Natural killer cell (primary cell): ENCODE measurements around the gene NUP62CL. TPM values are rescaled to one million over a fixed set of nuclear protein-coding genes. Genes with fewer than 3 reads are reported as not detected.
A peak's percentile ranks its signal among the peaks of the same experiment; 100 is the strongest.

Experiments
- ATAC-seq, 3 donors: fragments of 150-1000 bp in 2 of 3; fragments of 200-7000 bp in 1 of 3; cut with Tn5 transposase; 1 replicate in 1 of 3; 2 replicates in 2 of 3; pipeline ENCODE4 v1.10.0; 2021; ENCODE audit warnings: mild to moderate bottlenecking in 2 of 3, moderate library complexity in 2 of 3
- DNase-seq, 2 donors: peaks; one replicate each; pipeline versions ENCODE4 v3.0.0 to v3.0.0-alpha.2; 2013 to 2021; ENCODE audit warnings: mixed read lengths in 1 of 2
- H3K27ac ChIP-seq: one replicate; pipeline ENCODE4 v1.5.1; 2013; ENCODE audit warnings: mild to moderate bottlenecking, low read length
- H3K27me3 ChIP-seq: one replicate; pipeline ENCODE4 v1.6.1; 2013; ENCODE audit warnings: low read length; ENCODE audit not compliant: control insufficient read depth, insufficient read depth
- H3K36me3 ChIP-seq: one replicate; pipeline ENCODE4 v1.6.1; 2013; ENCODE audit warnings: low read length; ENCODE audit not compliant: control insufficient read depth, insufficient read depth
- H3K4me1 ChIP-seq: one replicate; pipeline ENCODE4 v1.6.1; 2013; ENCODE audit warnings: low read length; ENCODE audit not compliant: control insufficient read depth, insufficient read depth
- H3K4me3 ChIP-seq: one replicate; pipeline ENCODE4 v1.5.1; 2013; ENCODE audit warnings: low read length
- H3K9me3 ChIP-seq: one replicate; pipeline ENCODE4 v1.6.1; 2013; ENCODE audit warnings: low read length; ENCODE audit not compliant: control insufficient read depth, insufficient read depth
- H3K27ac Mint-ChIP-seq, 2 donors: one replicate each; pipeline ENCODE4 v1.8.0; 2022; ENCODE audit warnings: mild to moderate bottlenecking in 2 of 2, mixed read lengths in 2 of 2, moderate library complexity in 1 of 2
- H3K27me3 Mint-ChIP-seq, 2 donors: one replicate each; pipeline ENCODE4 v1.8.0; 2022; ENCODE audit warnings: low read depth in 2 of 2, mixed read lengths in 2 of 2
- H3K36me3 Mint-ChIP-seq: one replicate; pipeline ENCODE4 v1.8.0; 2022; ENCODE audit warnings: mixed read lengths
- H3K4me1 Mint-ChIP-seq, 2 donors: one replicate each; pipeline ENCODE4 v1.8.0; 2022; ENCODE audit warnings: mixed read lengths in 2 of 2
- H3K4me3 Mint-ChIP-seq: one replicate; pipeline ENCODE4 v1.8.0; 2022; ENCODE audit warnings: mild to moderate bottlenecking, moderate library complexity, mixed read lengths
- H3K9me3 Mint-ChIP-seq, 2 donors: one replicate each; pipeline ENCODE4 v1.8.0; 2022; ENCODE audit warnings: mixed read lengths in 2 of 2
- CTCF ChIP-seq: fragments of 200-600 bp; IDR thresholded peaks from one replicate; pipeline ENCODE4 v1.8.0; 2022; ENCODE audit warnings: antibody characterized with exemption
- WGBS: methylation state at CpG from one replicate; pipeline ENCODE4 v1.1.7; 2013; ENCODE audit warnings: missing lambda C conversion rate; ENCODE audit not compliant: insufficient coverage; 5-methylcytosine and 5-hydroxymethylcytosine counted together
- intact Hi-C: fragments of 100-400 bp; cut with micrococcal nuclease; formaldehyde crosslinking; loops from one replicate; pipeline ENCODE4 v1.14.2; 2022
- total RNA-seq, 4 donors: library from RNA; stranded (reverse); fragments of 120-200 nt in 1 of 4; gene quantifications; one replicate each; pipeline versions ENCODE4 v1.2.3 to v1.2.4, GENCODE V29; 2013 to 2022

Gene NUP62CL
- total RNA-seq, 3 donors from 2014 or later (not counting 1 experiment from before 2014, with no cell fraction given): 0.82 to 3.1 (median 1.2) TPM

DNA sequence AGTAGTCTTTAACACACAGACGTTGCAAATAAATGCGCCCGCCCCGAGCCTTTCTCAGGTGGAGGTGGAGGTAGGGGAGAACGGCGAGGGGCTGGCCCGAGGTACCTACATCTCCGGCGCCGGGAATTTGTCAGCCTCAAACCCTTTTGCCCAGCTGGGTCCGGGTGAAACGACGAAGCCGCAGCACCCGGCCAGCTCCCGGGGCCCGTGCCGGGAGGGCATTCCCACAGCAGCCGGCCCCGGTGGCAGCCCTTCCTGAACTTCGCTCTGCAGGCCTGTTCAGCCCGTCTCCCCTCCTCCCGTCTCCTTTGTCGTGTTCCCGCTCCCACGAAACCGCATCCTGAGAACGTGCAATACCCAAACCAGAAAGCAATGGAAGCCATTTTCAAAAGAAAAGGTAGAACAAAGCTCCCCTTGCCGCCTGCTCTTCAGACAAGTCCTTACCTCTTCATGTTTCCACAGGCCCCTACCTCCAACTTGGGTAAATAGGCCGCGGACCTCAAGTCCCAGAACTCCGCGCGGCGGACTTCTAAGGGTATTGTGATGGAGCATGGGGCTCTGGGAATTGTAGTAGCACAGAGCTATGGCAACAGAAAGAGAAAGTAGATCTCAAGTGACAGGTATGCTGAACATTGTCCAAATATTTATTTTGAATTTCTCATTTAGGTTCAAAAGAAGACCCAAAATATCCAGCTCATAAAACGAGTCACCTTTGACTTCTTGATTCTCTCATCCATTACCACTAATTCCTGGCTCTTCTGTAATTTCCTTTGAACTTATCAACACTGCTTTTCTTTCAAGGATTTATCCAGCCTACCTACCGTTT is 87.7 kb downstream of the NUP62CL start, which contains the start of gene RBM41:
Gene RBM41, minus strand, starts transcription at position 501 of the 826 bp plus-strand sequence. Its CDS starts 49 bp downstream, at position 452.
- WGBS: under 1% methylated on average over 31 of the region's 37 CpGs
- Histone ChIP-seq H3K27ac (peak within 1 kb of the TSS; percentile 72), H3K9me3 (no peaks in the 10 kb centered on the region), H3K27me3 (no peaks in the 10 kb centered on the region), H3K36me3 (peaks cover 25% of the 10 kb centered on the region), H3K4me1 (no peaks in the 10 kb centered on the region), H3K4me3 (peak within 1 kb of the TSS; percentile 54)
- intact Hi-C loops: loop anchor here (5.0 kb wide), 1 partner anchor 49 kb away; no protein-coding TSS in a partner anchor
- Mint-ChIP-seq H3K4me1 (peaks cover 8 to 38% of the 10 kb centered on the region in 2 donors), H3K4me3 (peak within 1 kb of the TSS; percentile 93), H3K9me3 (no peaks in the 10 kb centered on the region), H3K27ac (peak within 1 kb of the TSS; percentile 71 to 90), H3K27me3 (peaks cover 0 to 9% of the 10 kb centered on the region in 2 donors), H3K36me3 (peaks cover 6% of the 10 kb centered on the region)
- peak; percentile 98 to 99 (median 99) for ATAC-seq
- DNase-seq: peak; percentile 45 to 85
- no peak for TF ChIP-seq CTCF

DNA sequence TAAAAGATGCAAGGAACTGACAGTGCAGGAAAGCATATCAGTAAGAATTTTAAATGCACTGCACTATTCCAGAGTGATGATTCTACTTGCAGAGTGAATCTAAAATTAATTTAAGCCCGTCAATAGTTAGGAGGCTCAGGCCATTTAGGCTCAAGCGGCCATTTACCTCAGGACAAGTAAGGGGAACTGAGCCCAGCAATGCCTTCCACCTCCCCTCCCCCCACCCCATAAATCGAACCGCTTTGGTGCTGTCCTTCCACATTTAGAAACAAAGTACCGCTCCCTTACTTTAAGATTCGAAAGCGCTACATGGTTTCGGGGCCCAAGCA is 88.3 kb downstream of the NUP62CL start:
- peak overlapping the region; percentile 54 for H3K4me3 ChIP-seq
- peaks cover 27% of the 10 kb centered on the region for H3K36me3 ChIP-seq
- no peaks in the 10 kb centered on the region for H3K9me3 ChIP-seq
- TF ChIP-seq CTCF: no peak
- Mint-ChIP-seq H3K4me3 (peak overlapping the region; percentile 93), H3K27me3 (peaks cover 0 to 3% of the 10 kb centered on the region in 2 donors), H3K4me1 (peaks cover 8 to 38% of the 10 kb centered on the region in 2 donors), H3K27ac (peak overlapping the region in 1 of 2 donors; percentile 90), H3K36me3 (peaks cover 6% of the 10 kb centered on the region), H3K9me3 (no peaks in the 10 kb centered on the region)
- no peaks in the 10 kb centered on the region for H3K4me1 ChIP-seq
- 0% methylated on average over 4 of the region's 8 CpGs for WGBS
- DNase-seq (no peak), ATAC-seq (no peak)
- H3K27ac ChIP-seq: no peak overlapping the region
- intact Hi-C loops: loop anchor here (5.0 kb wide), 1 partner anchor 49 kb away; no protein-coding TSS in a partner anchor
- no peaks in the 10 kb centered on the region for H3K27me3 ChIP-seq

DNA sequence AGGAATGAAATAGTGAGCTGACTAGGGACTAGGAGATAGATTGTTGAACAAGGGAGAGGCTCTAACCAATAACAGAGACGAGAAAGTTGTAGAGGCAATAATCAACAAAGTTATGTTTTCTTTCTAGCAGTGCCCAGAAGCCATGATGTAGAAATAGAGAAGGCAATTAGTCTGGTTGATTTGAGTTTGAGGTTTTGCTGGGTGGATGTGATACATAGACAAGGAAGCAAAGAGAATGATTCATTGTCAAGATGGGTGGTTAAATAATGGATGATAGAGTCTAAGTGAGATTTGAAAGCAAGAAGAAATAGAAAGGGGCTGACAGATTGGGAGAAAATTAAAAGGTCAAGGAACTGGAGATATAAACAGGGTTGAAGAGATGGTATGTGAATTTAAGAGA is 98.8 kb downstream of the NUP62CL start:
- TF ChIP-seq CTCF: no peak
- Histone ChIP-seq H3K27ac (no peak overlapping the region), H3K4me3 (no peak overlapping the region), H3K27me3 (no peaks in the 10 kb centered on the region), H3K9me3 (no peaks in the 10 kb centered on the region), H3K4me1 (no peaks in the 10 kb centered on the region), H3K36me3 (peaks cover 9% of the 10 kb centered on the region)
- intact Hi-C loops: no loop called here
- Mint-ChIP-seq H3K27me3 (peaks cover 0 to 6% of the 10 kb centered on the region in 2 donors), H3K27ac (peak overlapping the region; percentile 1 to 85), H3K9me3 (no peaks in the 10 kb centered on the region), H3K36me3 (no peaks in the 10 kb centered on the region), H3K4me3 (no peak overlapping the region), H3K4me1 (peaks cover 15 to 24% of the 10 kb centered on the region in 2 donors)
- no peak for DNase-seq
- ATAC-seq: peak in 2 of 3 donors; percentile 35 to 60
- 78% methylated on average over 1 of the region's 1 CpG for WGBS
